ENCODE results near the gene BBLN.

Gene BBLN

GRCh38 chr9:128166169-128166568, 6.1 kb downstream of the BBLN start:
- no peaks in the 10 kb centered on the region for H4K20me1 ChIP-seq (ENCODE audit: control insufficient read depth, insufficient read depth, low read depth, low read length)
- H3K27ac ChIP-seq (ENCODE audit: low read depth, low read length): no peak overlapping the region
- no peak overlapping the region for H3K4me3 ChIP-seq (ENCODE audit: low read length)
- peaks cover 3% of the 10 kb centered on the region for H3K79me2 ChIP-seq (ENCODE audit: control insufficient read depth, low read length)
- H3K36me3 ChIP-seq (ENCODE audit: control insufficient read depth, low read length): peaks cover 60% of the 10 kb centered on the region
- H3K9me3 ChIP-seq (ENCODE audit: control insufficient read depth, insufficient read depth, low read length): no peaks in the 10 kb centered on the region
- H3K4me2 ChIP-seq (ENCODE audit: low read length): no peak overlapping the region
- no peaks in the 10 kb centered on the region for H3K27me3 ChIP-seq (ENCODE audit: control insufficient read depth, low read length)
- no peak for TF ChIP-seq EZH2phosphoT487 (IDR thresholded peaks at IDR 0.05; ENCODE audit: borderline replicate concordance, low read length)
- TF ChIP-seq CTCF (IDR thresholded peaks at IDR 0.05; ENCODE audit: low read depth, low read length, poor library complexity, severe bottlenecking): no peak
- H3K4me1 ChIP-seq (ENCODE audit: control insufficient read depth, low read length): peaks cover 3% of the 10 kb centered on the region
- H3F3A ChIP-seq (ENCODE audit: control insufficient read depth, insufficient read depth): peaks cover under 1% of the 10 kb centered on the region; the same call in 1 of the 2 replicates
- no peaks in the 10 kb centered on the region for H3K9me2 ChIP-seq (replicated peaks; ENCODE audit: control insufficient read depth, low read length)

GRCh38 chr9:128167209-128167608, 7.1 kb downstream of the BBLN start:
- Histone ChIP-seq H3K27me3 (ENCODE audit: control insufficient read depth, low read length) (no peaks in the 10 kb centered on the region), H3K79me2 (ENCODE audit: control insufficient read depth, low read length) (no peaks in the 10 kb centered on the region), H4K20me1 (ENCODE audit: control insufficient read depth, insufficient read depth, low read depth, low read length) (no peaks in the 10 kb centered on the region), H3K36me3 (ENCODE audit: control insufficient read depth, low read length) (peaks cover 58% of the 10 kb centered on the region), H3K4me2 (ENCODE audit: low read length) (no peak overlapping the region), H3K4me3 (ENCODE audit: low read length) (no peak overlapping the region), H3F3A (ENCODE audit: control insufficient read depth, insufficient read depth) (no peaks in the 10 kb centered on the region), H3K9me2 (replicated peaks; ENCODE audit: control insufficient read depth, low read length) (no peaks in the 10 kb centered on the region), H3K4me1 (ENCODE audit: control insufficient read depth, low read length) (peaks cover under 1% of the 10 kb centered on the region; the same call in 1 of the 2 replicates), H3K27ac (ENCODE audit: low read depth, low read length) (no peak overlapping the region), H3K9me3 (ENCODE audit: control insufficient read depth, insufficient read depth, low read length) (no peaks in the 10 kb centered on the region)
- TF ChIP-seq CTCF (IDR thresholded peaks at IDR 0.05; ENCODE audit: low read depth, low read length, poor library complexity, severe bottlenecking): no peak
- no peak for TF ChIP-seq EZH2phosphoT487 (IDR thresholded peaks at IDR 0.05; ENCODE audit: borderline replicate concordance, low read length)

- Histone ChIP-seq H3K27ac (ENCODE audit: low read depth, low read length) (no peak overlapping the region), H3K4me2 (ENCODE audit: low read length) (no peak overlapping the region), H3K36me3 (ENCODE audit: control insufficient read depth, low read length) (peaks cover 42% of the 10 kb centered on the region), H3K79me2 (ENCODE audit: control insufficient read depth, low read length) (no peaks in the 10 kb centered on the region), H3K9me2 (replicated peaks; ENCODE audit: control insufficient read depth, low read length) (no peaks in the 10 kb centered on the region), H3K27me3 (ENCODE audit: control insufficient read depth, low read length) (no peaks in the 10 kb centered on the region), H3F3A (ENCODE audit: control insufficient read depth, insufficient read depth) (no peaks in the 10 kb centered on the region), H4K20me1 (ENCODE audit: control insufficient read depth, insufficient read depth, low read depth, low read length) (no peaks in the 10 kb centered on the region), H3K4me3 (ENCODE audit: low read length) (no peak overlapping the region), H3K9me3 (ENCODE audit: control insufficient read depth, insufficient read depth, low read length) (no peaks in the 10 kb centered on the region), H3K4me1 (ENCODE audit: control insufficient read depth, low read length) (peaks cover 5% of the 10 kb centered on the region)
- TF ChIP-seq CTCF (IDR thresholded peaks at IDR 0.05; ENCODE audit: low read depth, low read length, poor library complexity, severe bottlenecking) (no peak), EZH2phosphoT487 (IDR thresholded peaks at IDR 0.05; ENCODE audit: borderline replicate concordance, low read length) (no peak)
Observed at GRCh38 chr9:128168731-128169308, 8.8 kb downstream of the BBLN start.

Measured in DOHH2 (cell line).